ENCODE data around the gene RBM20. TPM values are rescaled to one million over a fixed set of nuclear protein-coding genes. Genes with fewer than 3 reads are reported as not detected.

RBM20 gene
- total and polyA plus RNA-seq, 2 experiments from 2014 or later = 0.05 to 0.17 TPM

- Histone ChIP-seq H3K79me2 (replicated peaks; ENCODE audit: insufficient read depth) (no peaks in the 10 kb centered on the region), H3F3A (replicated peaks; ENCODE audit: low read depth) (no peaks in the 10 kb centered on the region), H3K9me2 (ENCODE audit: insufficient read depth) (0 out of 2 replicates have a peak, but pooled peaks cover 6% of the 10 kb centered on the region), H4K20me1 (replicated peaks; ENCODE audit: insufficient read depth) (no peaks in the 10 kb centered on the region), H3K4me1 (ENCODE audit: insufficient read depth) (peaks cover 2% of the 10 kb centered on the region; the same call in 1 of the 2 replicates), H3K27ac (ENCODE audit: low read depth) (no peak overlapping the region), H3K4me2 (no peak overlapping the region), H3K4me3 (no peak overlapping the region), H2AFZ (no peak overlapping the region), H3K36me3 (ENCODE audit: insufficient read depth) (no peaks in the 10 kb centered on the region), H3K27me3 (ENCODE audit: insufficient read depth) (no peaks in the 10 kb centered on the region)
- ATAC-seq = no peak
- no peak overlapping the region for H3K4me3 Mint-ChIP-seq
- no peak overlapping the region for H3K27ac Mint-ChIP-seq
- H3K4me1 Mint-ChIP-seq = peaks cover 11% of the 10 kb centered on the region
- peaks cover 3% of the 10 kb centered on the region for H3K27me3 Mint-ChIP-seq (ENCODE audit: insufficient read depth, low read depth, poor library complexity)
- no peaks in the 10 kb centered on the region for H3K36me3 Mint-ChIP-seq (ENCODE audit: low read depth)
- DNase-seq (ENCODE audit: low spot score) = no peak
- no peaks in the 10 kb centered on the region for H3K9me3 Mint-ChIP-seq
- TF ChIP-seq CREB1 (CRISPR knock-in tag; IDR thresholded peaks at IDR 0.05; ENCODE audit: low read depth) (no peak), EZH2 (IDR thresholded peaks at IDR 0.05; ENCODE audit: low read depth, unreplicated experiment) (no peak), ZNF462 (CRISPR knock-in tag; IDR thresholded peaks at IDR 0.05) (no peak), ZNF331 (CRISPR knock-in tag; IDR thresholded peaks at IDR 0.05; ENCODE audit: low read depth) (no peak), ZNF114 (CRISPR knock-in tag; IDR thresholded peaks at IDR 0.05) (no peak), CTCF (conservative IDR thresholded peaks at IDR 0.05; ENCODE audit: low read depth in 2 of 2) (no peak), NANOG (IDR thresholded peaks at IDR 0.05; ENCODE audit: borderline replicate concordance) (no peak)
These were observed 67.2 kb downstream of the RBM20 start for GRCh38 chr10:110711382-110711781.

All from GM23338 (cell line).